WTC11 (cell line): ENCODE data around the gene SEMA4G. TPM values are rescaled to one million over a fixed set of nuclear protein-coding genes. Genes with fewer than 3 reads are reported as not detected.

Experiments used
- ATAC-seq: fragments of 200-7000 bp; cut with Tn5 transposase; 2 replicates; pipeline ENCODE4 v1.10.0; 2021; ENCODE audit warnings: mild to moderate bottlenecking, moderate library complexity
- CTCF ChIA-PET: fragments of 300-600 bp; sonication (Branson Sonifier 250); formaldehyde crosslinking; loops from one replicate; lab custom pipeline; 2021; ENCODE audit warnings: antibody characterized with exemption; lab: Charles Lee
- POLR2A ChIA-PET: fragments of 350-600 bp; sonication (Branson Sonifier 250); formaldehyde crosslinking; loops from one replicate; lab custom pipeline; 2021; ENCODE audit warnings: antibody characterized with exemption; lab: Charles Lee
- DNase-seq: peaks from one replicate; pipeline ENCODE4 v3.0.0; 2021; ENCODE audit warnings: low spot score
- H3K27ac Mint-ChIP-seq: 2 replicates; pipeline ENCODE4 v1.8.0; 2021; ENCODE audit warnings: mixed read lengths
- H3K27me3 Mint-ChIP-seq: 2 replicates; pipeline ENCODE4 v1.8.0; 2021; ENCODE audit warnings: low read depth, mild to moderate bottlenecking, moderate library complexity, mixed read lengths
- H3K36me3 Mint-ChIP-seq: 2 replicates; pipeline ENCODE4 v1.8.0; 2021; ENCODE audit warnings: mixed read lengths
- H3K4me1 Mint-ChIP-seq: 2 replicates; pipeline ENCODE4 v1.8.0; 2022; ENCODE audit warnings: mixed read lengths
- H3K4me3 Mint-ChIP-seq: 2 replicates; pipeline ENCODE4 v1.8.0; 2021; ENCODE audit warnings: mild to moderate bottlenecking, moderate library complexity, mixed read lengths
- H3K9me3 Mint-ChIP-seq: 2 replicates; pipeline ENCODE4 v1.8.0; 2021; ENCODE audit warnings: mixed read lengths
- ETV6 ChIP-seq: sonication (generic); formaldehyde crosslinking; IDR thresholded peaks from 2 replicates; pipeline ENCODE4 v1.8.1; 2022; ENCODE audit warnings: mild to moderate bottlenecking, missing genetic modification reagents
- KAT7 ChIP-seq: sonication (generic); formaldehyde crosslinking; IDR thresholded peaks from 2 replicates; pipeline ENCODE4 v1.8.1; 2023; ENCODE audit warnings: missing genetic modification reagents, mild to moderate bottlenecking, borderline replicate concordance
- NFATC4 ChIP-seq: fragments of 250-450 bp; sonication (Bioruptor Pico); IDR thresholded peaks from 2 replicates; pipeline ENCODE4 v1.9.0; 2021; ENCODE audit warnings: mild to moderate bottlenecking
- NFE2L1 ChIP-seq: sonication (generic); formaldehyde crosslinking; IDR thresholded peaks from 2 replicates; pipeline ENCODE4 v1.8.1; 2023; ENCODE audit warnings: missing genetic modification reagents
- NR2C2 ChIP-seq: sonication (generic); formaldehyde crosslinking; IDR thresholded peaks from 2 replicates; pipeline ENCODE4 v1.8.0; 2022; ENCODE audit warnings: mild to moderate bottlenecking, missing genetic modification reagents
- RELA ChIP-seq: sonication (generic); formaldehyde crosslinking; IDR thresholded peaks from 2 replicates; pipeline ENCODE4 v1.8.1; 2022; ENCODE audit warnings: missing genetic modification reagents, mild to moderate bottlenecking, borderline replicate concordance
- TEAD1 ChIP-seq: sonication (generic); formaldehyde crosslinking; IDR thresholded peaks from 2 replicates; pipeline ENCODE4 v1.8.0; 2022; ENCODE audit warnings: mild to moderate bottlenecking, missing genetic modification reagents
- ZBTB21 ChIP-seq: sonication (generic); formaldehyde crosslinking; IDR thresholded peaks from 2 replicates; pipeline ENCODE4 v1.8.1; 2023; ENCODE audit warnings: mild to moderate bottlenecking, missing genetic modification reagents, borderline replicate concordance
- ZNF416 ChIP-seq: fragments of 250-450 bp; sonication (Bioruptor Pico); IDR thresholded peaks from 2 replicates; pipeline ENCODE4 v1.9.0; 2021; ENCODE audit warnings: mild to moderate bottlenecking, inconsistent platforms
- ZNF671 ChIP-seq: fragments of 250-450 bp; sonication (Bioruptor Pico); IDR thresholded peaks from 2 replicates; pipeline ENCODE4 v1.8.0; 2021; ENCODE audit warnings: mild to moderate bottlenecking
- total RNA-seq: library from RNA; stranded (reverse); gene quantifications from 3 replicates; pipeline ENCODE4 v1.2.3, GENCODE V29; 2021
- TF ChIP-seq, protein P1 (sequence below): sonication (generic); formaldehyde crosslinking; IDR thresholded peaks from 2 replicates; pipeline ENCODE4 v1.8.1; 2022; ENCODE audit warnings: low read depth, missing genetic modification reagents, borderline replicate concordance
- TF ChIP-seq, protein P2 (sequence below): fragments of 250-450 bp; sonication (Bioruptor Pico); IDR thresholded peaks from 2 replicates; pipeline ENCODE4 v1.9.0; 2021; ENCODE audit warnings: moderate library complexity, mild to moderate bottlenecking, inconsistent platforms, borderline replicate concordance
- TF ChIP-seq, protein P3 (sequence below): sonication (generic); formaldehyde crosslinking; conservative IDR thresholded peaks from 2 replicates; pipeline ENCODE4 v1.8.1; 2023; ENCODE audit warnings: mild to moderate bottlenecking, low read depth, missing genetic modification reagents, moderate library complexity
- TF ChIP-seq, protein P4 (sequence below): fragments of 200-600 bp; IDR thresholded peaks from 2 replicates; pipeline ENCODE4 v1.8.0; 2022; ENCODE audit warnings: antibody characterized with exemption
- TF ChIP-seq, protein P5 (sequence below): sonication (generic); formaldehyde crosslinking; IDR thresholded peaks from 2 replicates; pipeline ENCODE4 v1.8.1; 2023; ENCODE audit warnings: mild to moderate bottlenecking, moderate library complexity, missing genetic modification reagents
- TF ChIP-seq, protein P6 (sequence below): sonication (generic); formaldehyde crosslinking; IDR thresholded peaks from 2 replicates; pipeline ENCODE4 v1.8.1; 2023; ENCODE audit warnings: mild to moderate bottlenecking, missing genetic modification reagents, borderline replicate concordance
- TF ChIP-seq, protein P7 (sequence below): sonication (generic); formaldehyde crosslinking; IDR thresholded peaks from 2 replicates; pipeline ENCODE4 v1.8.1; 2022; ENCODE audit warnings: low read depth, mild to moderate bottlenecking, moderate library complexity, missing genetic modification reagents, borderline replicate concordance
- TF ChIP-seq, protein P8 (sequence below): fragments of 250-450 bp; sonication (Bioruptor Pico); conservative IDR thresholded peaks from 2 replicates; pipeline ENCODE4 v1.9.0; 2021; ENCODE audit warnings: mild to moderate bottlenecking
- TF ChIP-seq, protein P9 (sequence below): sonication (generic); formaldehyde crosslinking; IDR thresholded peaks from 2 replicates; pipeline ENCODE4 v1.8.1; 2022; ENCODE audit warnings: mild to moderate bottlenecking, moderate library complexity, missing genetic modification reagents

Gene SEMA4G
- total RNA-seq, 1 experiment from 2014 or later: 11.8 TPM

DNA sequence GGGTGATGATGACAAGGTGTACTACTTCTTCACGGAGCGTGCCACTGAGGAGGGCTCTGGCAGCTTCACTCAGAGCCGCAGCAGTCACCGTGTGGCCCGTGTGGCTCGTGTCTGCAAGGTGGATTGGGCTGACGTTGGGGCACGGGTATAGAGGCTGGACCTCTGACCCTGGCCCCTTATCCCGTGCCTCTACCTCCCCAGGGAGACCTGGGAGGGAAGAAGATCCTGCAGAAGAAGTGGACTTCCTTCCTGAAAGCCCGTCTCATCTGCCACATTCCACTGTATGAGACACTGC is 9.5 kb downstream of the SEMA4G start:
- Mint-ChIP-seq H3K4me1 (no peaks in the 10 kb centered on the region), H3K27ac (no peak overlapping the region)
- TF ChIP-seq NR2C2 (CRISPR knock-in tag): no peak
- TF ChIP-seq, protein P1, sequence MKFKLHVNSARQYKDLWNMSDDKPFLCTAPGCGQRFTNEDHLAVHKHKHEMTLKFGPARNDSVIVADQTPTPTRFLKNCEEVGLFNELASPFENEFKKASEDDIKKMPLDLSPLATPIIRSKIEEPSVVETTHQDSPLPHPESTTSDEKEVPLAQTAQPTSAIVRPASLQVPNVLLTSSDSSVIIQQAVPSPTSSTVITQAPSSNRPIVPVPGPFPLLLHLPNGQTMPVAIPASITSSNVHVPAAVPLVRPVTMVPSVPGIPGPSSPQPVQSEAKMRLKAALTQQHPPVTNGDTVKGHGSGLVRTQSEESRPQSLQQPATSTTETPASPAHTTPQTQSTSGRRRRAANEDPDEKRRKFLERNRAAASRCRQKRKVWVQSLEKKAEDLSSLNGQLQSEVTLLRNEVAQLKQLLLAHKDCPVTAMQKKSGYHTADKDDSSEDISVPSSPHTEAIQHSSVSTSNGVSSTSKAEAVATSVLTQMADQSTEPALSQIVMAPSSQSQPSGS (CRISPR knock-in tag): no peak
- no peak for TF ChIP-seq NFE2L1 (CRISPR knock-in tag)
- TF ChIP-seq, protein P2, sequence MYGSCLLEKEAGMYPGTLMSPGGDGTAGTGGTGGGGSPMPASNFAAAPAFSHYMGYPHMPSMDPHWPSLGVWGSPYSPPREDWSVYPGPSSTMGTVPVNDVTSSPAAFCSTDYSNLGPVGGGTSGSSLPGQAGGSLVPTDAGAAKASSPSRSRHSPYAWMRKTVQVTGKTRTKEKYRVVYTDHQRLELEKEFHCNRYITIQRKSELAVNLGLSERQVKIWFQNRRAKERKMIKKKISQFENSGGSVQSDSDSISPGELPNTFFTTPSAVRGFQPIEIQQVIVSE (CRISPR knock-in tag): no peak
- TF ChIP-seq, protein P3, sequence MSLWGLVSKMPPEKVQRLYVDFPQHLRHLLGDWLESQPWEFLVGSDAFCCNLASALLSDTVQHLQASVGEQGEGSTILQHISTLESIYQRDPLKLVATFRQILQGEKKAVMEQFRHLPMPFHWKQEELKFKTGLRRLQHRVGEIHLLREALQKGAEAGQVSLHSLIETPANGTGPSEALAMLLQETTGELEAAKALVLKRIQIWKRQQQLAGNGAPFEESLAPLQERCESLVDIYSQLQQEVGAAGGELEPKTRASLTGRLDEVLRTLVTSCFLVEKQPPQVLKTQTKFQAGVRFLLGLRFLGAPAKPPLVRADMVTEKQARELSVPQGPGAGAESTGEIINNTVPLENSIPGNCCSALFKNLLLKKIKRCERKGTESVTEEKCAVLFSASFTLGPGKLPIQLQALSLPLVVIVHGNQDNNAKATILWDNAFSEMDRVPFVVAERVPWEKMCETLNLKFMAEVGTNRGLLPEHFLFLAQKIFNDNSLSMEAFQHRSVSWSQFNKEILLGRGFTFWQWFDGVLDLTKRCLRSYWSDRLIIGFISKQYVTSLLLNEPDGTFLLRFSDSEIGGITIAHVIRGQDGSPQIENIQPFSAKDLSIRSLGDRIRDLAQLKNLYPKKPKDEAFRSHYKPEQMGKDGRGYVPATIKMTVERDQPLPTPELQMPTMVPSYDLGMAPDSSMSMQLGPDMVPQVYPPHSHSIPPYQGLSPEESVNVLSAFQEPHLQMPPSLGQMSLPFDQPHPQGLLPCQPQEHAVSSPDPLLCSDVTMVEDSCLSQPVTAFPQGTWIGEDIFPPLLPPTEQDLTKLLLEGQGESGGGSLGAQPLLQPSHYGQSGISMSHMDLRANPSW (CRISPR knock-in tag): no peak
- TF ChIP-seq, protein P4, sequence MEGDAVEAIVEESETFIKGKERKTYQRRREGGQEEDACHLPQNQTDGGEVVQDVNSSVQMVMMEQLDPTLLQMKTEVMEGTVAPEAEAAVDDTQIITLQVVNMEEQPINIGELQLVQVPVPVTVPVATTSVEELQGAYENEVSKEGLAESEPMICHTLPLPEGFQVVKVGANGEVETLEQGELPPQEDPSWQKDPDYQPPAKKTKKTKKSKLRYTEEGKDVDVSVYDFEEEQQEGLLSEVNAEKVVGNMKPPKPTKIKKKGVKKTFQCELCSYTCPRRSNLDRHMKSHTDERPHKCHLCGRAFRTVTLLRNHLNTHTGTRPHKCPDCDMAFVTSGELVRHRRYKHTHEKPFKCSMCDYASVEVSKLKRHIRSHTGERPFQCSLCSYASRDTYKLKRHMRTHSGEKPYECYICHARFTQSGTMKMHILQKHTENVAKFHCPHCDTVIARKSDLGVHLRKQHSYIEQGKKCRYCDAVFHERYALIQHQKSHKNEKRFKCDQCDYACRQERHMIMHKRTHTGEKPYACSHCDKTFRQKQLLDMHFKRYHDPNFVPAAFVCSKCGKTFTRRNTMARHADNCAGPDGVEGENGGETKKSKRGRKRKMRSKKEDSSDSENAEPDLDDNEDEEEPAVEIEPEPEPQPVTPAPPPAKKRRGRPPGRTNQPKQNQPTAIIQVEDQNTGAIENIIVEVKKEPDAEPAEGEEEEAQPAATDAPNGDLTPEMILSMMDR: no peak
- TF ChIP-seq KAT7 (CRISPR knock-in tag): no peak
- TF ChIP-seq, protein P5, sequence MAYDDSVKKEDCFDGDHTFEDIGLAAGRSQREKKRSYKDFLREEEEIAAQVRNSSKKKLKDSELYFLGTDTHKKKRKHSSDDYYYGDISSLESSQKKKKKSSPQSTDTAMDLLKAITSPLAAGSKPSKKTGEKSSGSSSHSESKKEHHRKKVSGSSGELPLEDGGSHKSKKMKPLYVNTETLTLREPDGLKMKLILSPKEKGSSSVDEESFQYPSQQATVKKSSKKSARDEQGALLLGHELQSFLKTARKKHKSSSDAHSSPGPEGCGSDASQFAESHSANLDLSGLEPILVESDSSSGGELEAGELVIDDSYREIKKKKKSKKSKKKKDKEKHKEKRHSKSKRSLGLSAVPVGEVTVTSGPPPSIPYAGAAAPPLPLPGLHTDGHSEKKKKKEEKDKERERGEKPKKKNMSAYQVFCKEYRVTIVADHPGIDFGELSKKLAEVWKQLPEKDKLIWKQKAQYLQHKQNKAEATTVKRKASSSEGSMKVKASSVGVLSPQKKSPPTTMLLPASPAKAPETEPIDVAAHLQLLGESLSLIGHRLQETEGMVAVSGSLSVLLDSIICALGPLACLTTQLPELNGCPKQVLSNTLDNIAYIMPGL (CRISPR knock-in tag): no peak
- TF ChIP-seq, protein P6, sequence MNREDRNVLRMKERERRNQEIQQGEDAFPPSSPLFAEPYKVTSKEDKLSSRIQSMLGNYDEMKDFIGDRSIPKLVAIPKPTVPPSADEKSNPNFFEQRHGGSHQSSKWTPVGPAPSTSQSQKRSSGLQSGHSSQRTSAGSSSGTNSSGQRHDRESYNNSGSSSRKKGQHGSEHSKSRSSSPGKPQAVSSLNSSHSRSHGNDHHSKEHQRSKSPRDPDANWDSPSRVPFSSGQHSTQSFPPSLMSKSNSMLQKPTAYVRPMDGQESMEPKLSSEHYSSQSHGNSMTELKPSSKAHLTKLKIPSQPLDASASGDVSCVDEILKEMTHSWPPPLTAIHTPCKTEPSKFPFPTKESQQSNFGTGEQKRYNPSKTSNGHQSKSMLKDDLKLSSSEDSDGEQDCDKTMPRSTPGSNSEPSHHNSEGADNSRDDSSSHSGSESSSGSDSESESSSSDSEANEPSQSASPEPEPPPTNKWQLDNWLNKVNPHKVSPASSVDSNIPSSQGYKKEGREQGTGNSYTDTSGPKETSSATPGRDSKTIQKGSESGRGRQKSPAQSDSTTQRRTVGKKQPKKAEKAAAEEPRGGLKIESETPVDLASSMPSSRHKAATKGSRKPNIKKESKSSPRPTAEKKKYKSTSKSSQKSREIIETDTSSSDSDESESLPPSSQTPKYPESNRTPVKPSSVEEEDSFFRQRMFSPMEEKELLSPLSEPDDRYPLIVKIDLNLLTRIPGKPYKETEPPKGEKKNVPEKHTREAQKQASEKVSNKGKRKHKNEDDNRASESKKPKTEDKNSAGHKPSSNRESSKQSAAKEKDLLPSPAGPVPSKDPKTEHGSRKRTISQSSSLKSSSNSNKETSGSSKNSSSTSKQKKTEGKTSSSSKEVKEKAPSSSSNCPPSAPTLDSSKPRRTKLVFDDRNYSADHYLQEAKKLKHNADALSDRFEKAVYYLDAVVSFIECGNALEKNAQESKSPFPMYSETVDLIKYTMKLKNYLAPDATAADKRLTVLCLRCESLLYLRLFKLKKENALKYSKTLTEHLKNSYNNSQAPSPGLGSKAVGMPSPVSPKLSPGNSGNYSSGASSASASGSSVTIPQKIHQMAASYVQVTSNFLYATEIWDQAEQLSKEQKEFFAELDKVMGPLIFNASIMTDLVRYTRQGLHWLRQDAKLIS (CRISPR knock-in tag): no peak
- no peak for TF ChIP-seq ETV6 (CRISPR knock-in tag)
- TF ChIP-seq, protein P7, sequence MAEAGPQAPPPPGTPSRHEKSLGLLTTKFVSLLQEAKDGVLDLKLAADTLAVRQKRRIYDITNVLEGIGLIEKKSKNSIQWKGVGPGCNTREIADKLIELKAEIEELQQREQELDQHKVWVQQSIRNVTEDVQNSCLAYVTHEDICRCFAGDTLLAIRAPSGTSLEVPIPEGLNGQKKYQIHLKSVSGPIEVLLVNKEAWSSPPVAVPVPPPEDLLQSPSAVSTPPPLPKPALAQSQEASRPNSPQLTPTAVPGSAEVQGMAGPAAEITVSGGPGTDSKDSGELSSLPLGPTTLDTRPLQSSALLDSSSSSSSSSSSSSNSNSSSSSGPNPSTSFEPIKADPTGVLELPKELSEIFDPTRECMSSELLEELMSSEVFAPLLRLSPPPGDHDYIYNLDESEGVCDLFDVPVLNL (CRISPR knock-in tag): no peak
- TF ChIP-seq, protein P8, sequence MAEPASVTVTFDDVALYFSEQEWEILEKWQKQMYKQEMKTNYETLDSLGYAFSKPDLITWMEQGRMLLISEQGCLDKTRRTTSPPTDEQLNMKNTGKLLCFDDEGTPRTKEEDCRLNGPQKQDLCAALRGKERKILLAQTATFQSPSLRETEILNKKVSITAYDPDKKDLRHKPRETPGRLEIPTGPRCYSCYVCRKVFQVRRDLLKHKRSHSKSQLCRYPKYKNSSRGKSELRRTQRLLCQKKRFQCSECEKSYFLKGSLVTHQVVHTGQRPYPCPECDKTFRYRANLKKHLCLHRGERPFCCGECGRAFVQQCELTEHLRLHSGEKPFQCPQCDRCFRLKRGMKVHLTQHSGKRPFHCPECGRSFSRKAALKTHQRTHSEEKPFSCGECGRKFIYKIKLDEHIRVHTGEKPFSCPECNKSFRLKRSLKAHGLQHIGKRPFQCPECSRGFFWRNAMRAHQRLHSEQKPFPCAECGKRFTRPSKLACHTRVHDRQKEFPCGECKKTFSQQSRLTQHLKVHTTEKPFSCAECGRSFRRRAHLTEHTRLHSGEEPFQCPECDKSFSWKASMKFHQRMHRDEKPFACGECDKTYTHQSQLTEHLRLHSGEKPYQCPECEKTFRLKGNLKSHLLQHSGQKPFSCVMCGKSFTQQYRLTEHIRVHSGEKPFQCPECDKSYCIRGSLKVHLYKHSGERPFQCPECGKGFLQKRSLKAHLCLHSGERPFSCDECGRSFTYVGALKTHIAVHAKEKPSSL (CRISPR knock-in tag): no peak
- TF ChIP-seq ZNF416: no peak
- TF ChIP-seq, protein P9, sequence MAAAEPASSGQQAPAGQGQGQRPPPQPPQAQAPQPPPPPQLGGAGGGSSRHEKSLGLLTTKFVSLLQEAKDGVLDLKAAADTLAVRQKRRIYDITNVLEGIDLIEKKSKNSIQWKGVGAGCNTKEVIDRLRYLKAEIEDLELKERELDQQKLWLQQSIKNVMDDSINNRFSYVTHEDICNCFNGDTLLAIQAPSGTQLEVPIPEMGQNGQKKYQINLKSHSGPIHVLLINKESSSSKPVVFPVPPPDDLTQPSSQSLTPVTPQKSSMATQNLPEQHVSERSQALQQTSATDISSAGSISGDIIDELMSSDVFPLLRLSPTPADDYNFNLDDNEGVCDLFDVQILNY: no peak
- no peak for TF ChIP-seq ZBTB21 (CRISPR knock-in tag)
- no peak for TF ChIP-seq ZNF671 (CRISPR knock-in tag)
- no peak for TF ChIP-seq TEAD1 (CRISPR knock-in tag)
- TF ChIP-seq NFATC4 (CRISPR knock-in tag): no peak
- TF ChIP-seq RELA (CRISPR knock-in tag): no peak
- TF ChIP-seq, all 79 proteins: peak for 0
- POLR2A ChIA-PET: no interaction called here
- CTCF ChIA-PET: interaction anchor here (1.2 kb wide), 1 partner anchor 35 kb away, joined by 3 read pairs; no protein-coding TSS in a partner anchor
- Mint-ChIP-seq H3K36me3 (0 out of 2 replicates have a peak, but pooled peaks cover 3% of the 10 kb centered on the region), H3K27me3 (no peaks in the 10 kb centered on the region; the same call in 1 of the 2 replicates), H3K9me3 (no peaks in the 10 kb centered on the region), H3K4me3 (no peak overlapping the region)
- ATAC-seq (no peak), DNase-seq (no peak)
